ENCODE data around the gene PEBP1. TPM values are rescaled to one million over a fixed set of nuclear protein-coding genes. Genes with fewer than 3 reads are reported as not detected.

Gene PEBP1
- total RNA-seq, 4 donors from 2014 or later = 124 to 438 (median 279) TPM

DNA sequence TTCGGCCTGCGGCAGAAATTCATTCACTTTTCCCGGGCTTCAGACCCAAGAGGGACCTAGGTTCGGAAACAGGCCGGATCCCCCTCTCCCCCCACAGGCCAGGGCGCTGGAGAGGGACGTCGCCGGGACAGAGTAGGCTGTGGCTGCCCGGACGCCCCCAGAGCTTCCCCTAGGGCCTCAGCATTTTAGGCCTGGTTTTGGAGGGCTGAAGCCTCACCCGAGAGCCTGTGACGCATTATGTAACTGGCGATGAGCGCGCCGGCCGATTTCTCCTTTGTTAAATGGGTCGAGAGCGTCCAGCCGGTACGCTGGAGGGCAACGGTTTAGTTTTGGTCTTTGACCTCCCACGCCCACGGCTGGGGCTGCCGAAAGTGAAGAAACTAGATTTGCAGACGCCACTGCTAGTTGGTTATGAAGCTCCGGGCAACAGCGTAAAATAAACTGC lies 657 bp downstream of the PEBP1 start:
- Histone ChIP-seq H3K4me3 (peak overlapping the region; percentile 79 to 92 (median 86)), H3K27ac (peak overlapping the region; percentile 90 to 94 (median 92)), H3K27me3 (no peaks in the 10 kb centered on the region), H3K4me1 (peaks cover 6 to 42% (median 17%) of the 10 kb centered on the region in 4 donors), H3K9me3 (no peaks in the 10 kb centered on the region), H3K36me3 (peaks cover 0 to 32% (median 7%) of the 10 kb centered on the region in 4 donors)
- in situ Hi-C loops (cut with MboI; ENCODE audit: low pct_ligation_motif_present in 1 of 4, low pct_unique_long_range_greater_than_20kb in 1 of 4, low sequenced_read_pairs in 3 of 4) = no loop called here
- WGBS, 2 donors (ENCODE audit: low coverage in 1 of 2) = 1% methylated on average over 19 of the region's 29 CpGs; no CpG with 5 or more reads in 1 of the 2 donors
- intact Hi-C loops (cut with DNase I; ENCODE audit: low total_unique reads) = no loop called here
- TF ChIP-seq POLR2AphosphoS5 (IDR thresholded peaks at IDR 0.05) (no peak), EP300 (IDR thresholded peaks at IDR 0.05; ENCODE audit: low read depth) (no peak), POLR2A (IDR thresholded peaks at IDR 0.05) (no peak)
- TF ChIP-seq, protein P1, sequence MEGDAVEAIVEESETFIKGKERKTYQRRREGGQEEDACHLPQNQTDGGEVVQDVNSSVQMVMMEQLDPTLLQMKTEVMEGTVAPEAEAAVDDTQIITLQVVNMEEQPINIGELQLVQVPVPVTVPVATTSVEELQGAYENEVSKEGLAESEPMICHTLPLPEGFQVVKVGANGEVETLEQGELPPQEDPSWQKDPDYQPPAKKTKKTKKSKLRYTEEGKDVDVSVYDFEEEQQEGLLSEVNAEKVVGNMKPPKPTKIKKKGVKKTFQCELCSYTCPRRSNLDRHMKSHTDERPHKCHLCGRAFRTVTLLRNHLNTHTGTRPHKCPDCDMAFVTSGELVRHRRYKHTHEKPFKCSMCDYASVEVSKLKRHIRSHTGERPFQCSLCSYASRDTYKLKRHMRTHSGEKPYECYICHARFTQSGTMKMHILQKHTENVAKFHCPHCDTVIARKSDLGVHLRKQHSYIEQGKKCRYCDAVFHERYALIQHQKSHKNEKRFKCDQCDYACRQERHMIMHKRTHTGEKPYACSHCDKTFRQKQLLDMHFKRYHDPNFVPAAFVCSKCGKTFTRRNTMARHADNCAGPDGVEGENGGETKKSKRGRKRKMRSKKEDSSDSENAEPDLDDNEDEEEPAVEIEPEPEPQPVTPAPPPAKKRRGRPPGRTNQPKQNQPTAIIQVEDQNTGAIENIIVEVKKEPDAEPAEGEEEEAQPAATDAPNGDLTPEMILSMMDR (IDR thresholded peaks at IDR 0.05) = no peak
- DNase-seq = peak; percentile 61

DNA sequence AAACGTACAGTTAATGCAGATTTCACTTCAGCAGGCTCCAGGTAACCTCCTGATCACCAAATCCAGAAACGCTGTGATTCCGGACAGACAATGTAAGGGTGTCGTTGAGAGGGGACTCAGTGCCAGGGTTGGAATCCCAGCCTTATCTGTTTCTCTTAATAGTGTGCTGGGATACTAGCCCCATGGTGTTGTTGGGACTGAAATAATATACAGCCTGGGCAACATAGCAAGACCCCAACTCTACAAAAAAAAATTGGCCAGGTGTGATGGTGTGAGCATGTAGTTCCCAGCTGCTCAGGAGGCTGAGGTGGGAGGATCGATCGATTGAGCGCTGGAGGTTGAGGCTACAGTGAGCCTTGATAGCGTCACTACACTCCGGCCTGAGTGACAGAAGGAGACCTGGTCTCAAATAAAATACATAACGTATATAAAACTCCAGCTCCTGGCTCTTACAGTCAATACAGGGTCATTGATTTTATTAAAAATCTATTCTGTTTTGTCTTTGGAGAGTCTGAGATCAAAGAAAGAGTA lies 1.3 kb downstream of the PEBP1 start:
- intact Hi-C loops (cut with DNase I; ENCODE audit: low total_unique reads) (no loop called here), in situ Hi-C loops (cut with MboI; ENCODE audit: low pct_ligation_motif_present in 1 of 4, low pct_unique_long_range_greater_than_20kb in 1 of 4, low sequenced_read_pairs in 3 of 4) (no loop called here)
- peak overlapping the region; percentile 90 to 94 (median 92) for H3K27ac ChIP-seq
- H3K27me3 ChIP-seq = no peaks in the 10 kb centered on the region
- no peak for DNase-seq
- no peaks in the 10 kb centered on the region for H3K9me3 ChIP-seq
- TF ChIP-seq, protein P1 (IDR thresholded peaks at IDR 0.05) = no peak
- TF ChIP-seq EP300 (IDR thresholded peaks at IDR 0.05; ENCODE audit: low read depth) (no peak), POLR2AphosphoS5 (IDR thresholded peaks at IDR 0.05) (no peak), POLR2A (IDR thresholded peaks at IDR 0.05) (no peak)
- H3K36me3 ChIP-seq = peaks cover 0 to 36% (median 8%) of the 10 kb centered on the region in 4 donors
- peak overlapping the region; percentile 79 to 92 (median 86) for H3K4me3 ChIP-seq
- WGBS, 2 donors (ENCODE audit: low coverage in 1 of 2) = 44 to 72% methylated on average over 5 to 10 of the region's 10 CpGs
- H3K4me1 ChIP-seq = peaks cover 6 to 36% (median 17%) of the 10 kb centered on the region in 4 donors

DNA sequence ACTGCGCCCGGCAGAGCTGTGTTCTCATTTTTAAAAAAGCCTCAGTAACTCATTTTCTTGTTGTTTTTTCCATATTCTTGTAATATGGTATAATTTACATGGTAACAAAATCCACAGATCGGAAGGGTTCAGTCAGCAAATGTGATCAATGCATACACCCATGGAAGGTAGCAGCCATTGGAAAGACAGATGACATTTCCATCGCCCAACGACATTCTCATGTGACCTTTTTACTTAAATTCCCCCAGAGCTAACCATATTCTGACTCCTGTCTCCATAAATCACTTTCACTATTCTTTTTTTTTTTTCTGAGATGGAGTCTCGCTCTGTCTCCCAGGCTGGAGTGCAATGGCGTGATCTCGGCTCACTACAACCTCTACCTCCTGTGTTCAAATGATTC lies 4.9 kb downstream of the PEBP1 start:
- Histone ChIP-seq H3K9me3 (no peaks in the 10 kb centered on the region), H3K27me3 (no peaks in the 10 kb centered on the region), H3K4me3 (no peak overlapping the region), H3K4me1 (peaks cover 0 to 19% (median 17%) of the 10 kb centered on the region in 4 donors), H3K27ac (no peak overlapping the region), H3K36me3 (peaks cover 0 to 52% (median 12%) of the 10 kb centered on the region in 4 donors)
- in situ Hi-C loops (cut with MboI; ENCODE audit: low pct_ligation_motif_present in 1 of 4, low pct_unique_long_range_greater_than_20kb in 1 of 4, low sequenced_read_pairs in 3 of 4) = no loop called here
- no peak for DNase-seq
- WGBS, 2 donors (ENCODE audit: low coverage in 1 of 2) = 99 to 100% methylated on average over 5 to 8 of the region's 8 CpGs
- intact Hi-C loops (cut with DNase I; ENCODE audit: low total_unique reads) = no loop called here
- TF ChIP-seq EP300 (IDR thresholded peaks at IDR 0.05; ENCODE audit: low read depth) = no peak

DNA sequence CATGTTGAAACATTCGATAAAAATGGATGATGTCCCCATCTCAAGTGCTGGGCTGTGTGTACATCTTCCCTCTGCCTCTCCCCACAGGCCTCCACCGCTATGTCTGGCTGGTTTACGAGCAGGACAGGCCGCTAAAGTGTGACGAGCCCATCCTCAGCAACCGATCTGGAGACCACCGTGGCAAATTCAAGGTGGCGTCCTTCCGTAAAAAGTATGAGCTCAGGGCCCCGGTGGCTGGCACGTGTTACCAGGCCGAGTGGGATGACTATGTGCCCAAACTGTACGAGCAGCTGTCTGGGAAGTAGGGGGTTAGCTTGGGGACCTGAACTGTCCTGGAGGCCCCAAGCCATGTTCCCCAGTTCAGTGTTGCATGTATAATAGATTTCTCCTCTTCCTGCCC lies 8.6 kb downstream of the PEBP1 start:
- H3K9me3 ChIP-seq = no peaks in the 10 kb centered on the region
- intact Hi-C loops (cut with DNase I; ENCODE audit: low total_unique reads) = no loop called here
- 90 to 100% methylated on average over 1 to 13 of the region's 13 CpGs for WGBS, 2 donors (ENCODE audit: low coverage in 1 of 2)
- H3K4me1 ChIP-seq = no peaks in the 10 kb centered on the region
- in situ Hi-C loops (cut with MboI; ENCODE audit: low pct_ligation_motif_present in 1 of 4, low pct_unique_long_range_greater_than_20kb in 1 of 4, low sequenced_read_pairs in 3 of 4) = no loop called here
- DNase-seq = no peak
- TF ChIP-seq POLR2AphosphoS5 (IDR thresholded peaks at IDR 0.05) (no peak), EP300 (IDR thresholded peaks at IDR 0.05; ENCODE audit: low read depth) (no peak), POLR2A (IDR thresholded peaks at IDR 0.05) (no peak)
- TF ChIP-seq, protein P1 (IDR thresholded peaks at IDR 0.05) = no peak
- no peak overlapping the region for H3K27ac ChIP-seq
- H3K4me3 ChIP-seq = no peak overlapping the region
- no peaks in the 10 kb centered on the region for H3K27me3 ChIP-seq
- peaks cover 0 to 45% (median 12%) of the 10 kb centered on the region in 4 donors for H3K36me3 ChIP-seq
